ENCODE results near the gene CERCAM. TPM values are rescaled to one million over a fixed set of nuclear protein-coding genes. Genes with fewer than 3 reads are reported as not detected.
A peak's percentile ranks its signal among the peaks of the same experiment; 100 is the strongest.
"Not testable (repeated sequence)": the region's sequence is repeated elsewhere in the genome, so short reads cannot be mapped to it uniquely, and the experiment has no call there.

Gene CERCAM
- total RNA-seq, 1 experiment from 2014 or later: 10.1 TPM

GRCh38 chr9:128411364-128412119 lies 9.1 kb upstream of the CERCAM start:
- H3K4me1 ChIP-seq (ENCODE audit: insufficient read depth, low read length, poor library complexity, severe bottlenecking): peaks cover 8% of the 10 kb centered on the region
- H3K27me3 ChIP-seq (replicated peaks; ENCODE audit: insufficient read depth, low read depth, low read length, poor library complexity): no peaks in the 10 kb centered on the region
- no TSS peak for BruUV-seq (replicated peaks)
- H3K36me3 ChIP-seq (ENCODE audit: insufficient read depth, low read length, poor library complexity, severe bottlenecking): no peaks in the 10 kb centered on the region
- intact Hi-C loops (cut with micrococcal nuclease; ENCODE audit: unreplicated experiment): loop anchor here (1.0 to 5.0 kb wide), 3 partner anchors 49 to 294 kb away; no protein-coding TSS in a partner anchor
- ChIA-PET CTCF (interaction anchor here (0.6 to 3.3 kb wide), 4 partner anchors 21 to 126 kb away, joined by 3 to 27 read pairs (median 6); no protein-coding TSS in a partner anchor), POLR2A (ENCODE audit: low non-redundant PET) (no interaction called here)
- H3K9me3 ChIP-seq (ENCODE audit: low read depth, low read length, poor library complexity, severe bottlenecking): no peaks in the 10 kb centered on the region
- no peak for DNase-seq (ENCODE audit: low spot score)
- no peak overlapping the region for H3K4me3 ChIP-seq (ENCODE audit: low read depth, low read length, poor library complexity, severe bottlenecking)
- no peak overlapping the region for H3K27ac ChIP-seq (ENCODE audit: low read depth, low read length, poor library complexity, severe bottlenecking)
- no peak for TF ChIP-seq EZH2 (IDR thresholded peaks at IDR 0.05; ENCODE audit: borderline replicate concordance, low read depth, low read length, poor library complexity, severe bottlenecking)
- TF ChIP-seq, protein P1, sequence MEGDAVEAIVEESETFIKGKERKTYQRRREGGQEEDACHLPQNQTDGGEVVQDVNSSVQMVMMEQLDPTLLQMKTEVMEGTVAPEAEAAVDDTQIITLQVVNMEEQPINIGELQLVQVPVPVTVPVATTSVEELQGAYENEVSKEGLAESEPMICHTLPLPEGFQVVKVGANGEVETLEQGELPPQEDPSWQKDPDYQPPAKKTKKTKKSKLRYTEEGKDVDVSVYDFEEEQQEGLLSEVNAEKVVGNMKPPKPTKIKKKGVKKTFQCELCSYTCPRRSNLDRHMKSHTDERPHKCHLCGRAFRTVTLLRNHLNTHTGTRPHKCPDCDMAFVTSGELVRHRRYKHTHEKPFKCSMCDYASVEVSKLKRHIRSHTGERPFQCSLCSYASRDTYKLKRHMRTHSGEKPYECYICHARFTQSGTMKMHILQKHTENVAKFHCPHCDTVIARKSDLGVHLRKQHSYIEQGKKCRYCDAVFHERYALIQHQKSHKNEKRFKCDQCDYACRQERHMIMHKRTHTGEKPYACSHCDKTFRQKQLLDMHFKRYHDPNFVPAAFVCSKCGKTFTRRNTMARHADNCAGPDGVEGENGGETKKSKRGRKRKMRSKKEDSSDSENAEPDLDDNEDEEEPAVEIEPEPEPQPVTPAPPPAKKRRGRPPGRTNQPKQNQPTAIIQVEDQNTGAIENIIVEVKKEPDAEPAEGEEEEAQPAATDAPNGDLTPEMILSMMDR (conservative IDR thresholded peaks at IDR 0.05; ENCODE audit: low read depth, low read length): no peak

DNA sequence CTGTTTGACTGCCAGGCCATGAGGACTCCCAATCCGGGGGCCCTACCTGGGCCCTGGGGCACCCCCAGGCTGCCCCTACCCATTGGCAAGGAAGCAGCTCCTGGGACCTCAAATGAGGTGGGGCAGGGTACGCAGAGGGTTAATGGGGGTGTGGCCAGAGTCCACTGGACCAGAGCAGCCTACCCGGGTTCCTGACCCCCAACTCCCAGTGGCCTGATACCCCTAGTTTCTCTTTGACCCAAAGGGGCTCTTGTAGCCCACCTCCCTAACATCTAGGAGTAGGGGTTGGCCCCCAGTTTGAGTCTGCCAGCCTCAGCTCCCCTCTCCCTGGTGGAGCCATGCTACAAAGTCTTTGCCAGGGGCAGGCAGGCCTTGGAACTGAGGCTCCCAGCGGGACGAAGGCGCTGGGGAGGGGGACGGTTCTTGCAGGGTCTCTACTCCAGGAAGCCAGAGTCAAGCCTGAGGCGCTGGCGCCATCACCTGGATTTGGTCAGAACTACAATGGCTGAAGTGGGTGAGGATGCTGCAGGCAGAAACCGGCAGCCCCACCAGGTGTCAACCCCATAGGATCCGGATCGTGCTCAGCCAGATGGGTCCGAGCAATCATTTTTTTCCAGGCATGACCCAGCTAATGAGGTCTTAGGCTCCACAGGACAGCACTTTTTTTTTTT lies 8.4 kb upstream of the CERCAM start:
- DNase-seq (ENCODE audit: low spot score): peak; percentile 88
- CTCF ChIA-PET: interaction anchor here (3.3 kb wide), 1 partner anchor 50 kb away, joined by 27 read pairs; no protein-coding TSS in a partner anchor
- BruUV-seq (replicated peaks): no TSS peak
- no peaks in the 10 kb centered on the region for H3K27me3 ChIP-seq (replicated peaks; ENCODE audit: insufficient read depth, low read depth, low read length, poor library complexity)
- TF ChIP-seq EZH2 (IDR thresholded peaks at IDR 0.05; ENCODE audit: borderline replicate concordance, low read depth, low read length, poor library complexity, severe bottlenecking): no peak
- TF ChIP-seq, protein P1 (conservative IDR thresholded peaks at IDR 0.05; ENCODE audit: low read depth, low read length): peak; percentile 87
- intact Hi-C loops (cut with micrococcal nuclease; ENCODE audit: unreplicated experiment): loop anchor here (1.0 to 5.0 kb wide), 3 partner anchors 50 to 295 kb away; no protein-coding TSS in a partner anchor
- H3K4me1 ChIP-seq (ENCODE audit: insufficient read depth, low read length, poor library complexity, severe bottlenecking): peaks cover 15% of the 10 kb centered on the region
- no peaks in the 10 kb centered on the region for H3K9me3 ChIP-seq (ENCODE audit: low read depth, low read length, poor library complexity, severe bottlenecking)
- POLR2A ChIA-PET (ENCODE audit: low non-redundant PET): no interaction called here
- H3K36me3 ChIP-seq (ENCODE audit: insufficient read depth, low read length, poor library complexity, severe bottlenecking): no peaks in the 10 kb centered on the region
- H3K4me3 ChIP-seq (ENCODE audit: low read depth, low read length, poor library complexity, severe bottlenecking): no peak overlapping the region
- H3K27ac ChIP-seq (ENCODE audit: low read depth, low read length, poor library complexity, severe bottlenecking): no peak overlapping the region

- BruUV-seq (replicated peaks); DNase-seq (ENCODE audit: low spot score); H3K27ac ChIP-seq (ENCODE audit: low read depth, low read length, poor library complexity, severe bottlenecking); H3K27me3 ChIP-seq (replicated peaks; ENCODE audit: insufficient read depth, low read depth, low read length, poor library complexity); H3K4me3 ChIP-seq (ENCODE audit: low read depth, low read length, poor library complexity, severe bottlenecking); CTCF ChIA-PET; H3K36me3 ChIP-seq (ENCODE audit: insufficient read depth, low read length, poor library complexity, severe bottlenecking); H3K9me3 ChIP-seq (ENCODE audit: low read depth, low read length, poor library complexity, severe bottlenecking); POLR2A ChIA-PET (ENCODE audit: low non-redundant PET): not testable (repeated sequence)
- intact Hi-C loops (cut with micrococcal nuclease; ENCODE audit: unreplicated experiment): loop anchor here (5.0 kb wide), 2 partner anchors 116 to 296 kb away; no protein-coding TSS in a partner anchor
- H3K4me1 ChIP-seq (ENCODE audit: insufficient read depth, low read length, poor library complexity, severe bottlenecking): peaks cover 17% of the 10 kb centered on the region
Observed at GRCh38 chr9:128413728-128414127, 6.9 kb upstream of the CERCAM start.
